A549 (cell line): ENCODE measurements around the gene AIP. TPM values are rescaled to one million over a fixed set of nuclear protein-coding genes. Genes with fewer than 3 reads are reported as not detected.

Source experiments
- ATAC-seq, 2 experiments: fragments of 200-7000 bp in 1 of 2; fragments of >200 bp in 1 of 2; cut with Nextera tagmentation in 1 of 2; cut with Tn5 transposase in 1 of 2; 3 replicates each; pipeline versions ENCODE4 v1.8.0 to v1.9.1; 2018 to 2020; ENCODE audit warnings: mild to moderate bottlenecking in 1 of 2, moderate library complexity in 1 of 2
- CTCF ChIA-PET: fragments of 300-600 bp; sonication (Branson Sonifier 250); formaldehyde crosslinking; extraction: SDS; loops from one replicate; lab custom pipeline; 2021; ENCODE audit warnings: antibody characterized with exemption, inconsistent platforms; lab: Yijun Ruan, JAX
- POLR2A ChIA-PET: fragments of 350-600 bp; formaldehyde crosslinking; extraction: SDS; loops from one replicate; lab custom pipeline; 2021; ENCODE audit warnings: antibody characterized with exemption, inconsistent platforms; lab: Yijun Ruan, JAX
- DNase-seq, 2 experiments: peaks; one replicate each; pipeline versions ENCODE4 v3.0.0 to v3.0.0-alpha.2; 2011 to 2016; ENCODE audit warnings: low read depth in 1 of 2, low spot score in 1 of 2
- FAIRE-seq: peaks from 2 replicates; lab custom pipeline; 2011; peaks lifted over from hg19 to GRCh38; lab: Jason Lieb, UNC
- H3K27ac ChIP-seq, 2 experiments: fragments of >200 bp; sonication (Bioruptor Twin); formaldehyde crosslinking; 3 replicates each; pipeline ENCODE4 v1.5.1; 2016 to 2017
- H3K4me1 ChIP-seq: fragments of >200 bp; sonication (Bioruptor Twin); formaldehyde crosslinking; 3 replicates; pipeline ENCODE4 v1.6.1; 2016
- H3K4me2 ChIP-seq: fragments of >200 bp; sonication (Bioruptor Twin); formaldehyde crosslinking; 3 replicates; pipeline ENCODE4 v1.6.1; 2016
- H3K4me3 ChIP-seq: fragments of >200 bp; sonication (Bioruptor Twin); formaldehyde crosslinking; 3 replicates; pipeline ENCODE4 v1.5.1; 2016
- H3K9me3 ChIP-seq: fragments of >200 bp; sonication (Bioruptor Twin); formaldehyde crosslinking; 3 replicates; pipeline ENCODE4 v1.6.1; 2016
- CBX2 ChIP-seq: fragments of 200-600 bp; sonication (generic); IDR thresholded peaks from 2 replicates; pipeline ENCODE4 v1.6.1; 2016; ENCODE audit warnings: low read depth, mild to moderate bottlenecking, borderline replicate concordance
- CBX8 ChIP-seq: fragments of 200-600 bp; sonication (generic); IDR thresholded peaks from 2 replicates; pipeline ENCODE4 v1.6.1; 2016
- EHMT2 ChIP-seq: fragments of 200-600 bp; sonication (generic); IDR thresholded peaks from 2 replicates; pipeline ENCODE4 v1.6.1; 2016; ENCODE audit warnings: antibody characterized with exemption, low read depth, mild to moderate bottlenecking, moderate library complexity
- ESRRA ChIP-seq: fragments of 150-350 bp; IDR thresholded peaks from 2 replicates; pipeline ENCODE4 v1.6.1; 2014; ENCODE audit warnings: mild to moderate bottlenecking, low read length, borderline replicate concordance
- GATA3 ChIP-seq: IDR thresholded peaks from 2 replicates; pipeline ENCODE4 v1.6.1; 2012; ENCODE audit warnings: borderline replicate concordance
- HOXA7 ChIP-seq: fragments of 250-450 bp; sonication (Bioruptor Pico); IDR thresholded peaks from 2 replicates; pipeline ENCODE4 v1.5.0; 2020; ENCODE audit warnings: mild to moderate bottlenecking, moderate library complexity
- HOXB13 ChIP-seq: fragments of 250-450 bp; sonication (Bioruptor Pico); IDR thresholded peaks from 2 replicates; pipeline ENCODE4 v1.5.0; 2020; ENCODE audit warnings: low read depth, mild to moderate bottlenecking, moderate library complexity
- JUN ChIP-seq, 2 experiments: fragments of >200 bp; sonication (Bioruptor Twin); formaldehyde crosslinking; IDR thresholded peaks; 2 replicates in 1 of 2; 3 replicates in 1 of 2; pipeline ENCODE4 v1.6.1; 2016 to 2017
- KDM1A ChIP-seq: fragments of 200-600 bp; sonication (generic); IDR thresholded peaks from 2 replicates; pipeline ENCODE4 v1.6.1; 2016; ENCODE audit warnings: low read depth, mild to moderate bottlenecking
- MAZ ChIP-seq: fragments of 150-350 bp; IDR thresholded peaks from 2 replicates; pipeline ENCODE4 v1.6.1; 2014; ENCODE audit warnings: antibody characterized with exemption, low read depth, low read length, borderline replicate concordance
- NFE2L2 ChIP-seq: fragments of 150-350 bp; conservative IDR thresholded peaks from 2 replicates; pipeline ENCODE4 v1.6.1; 2014; ENCODE audit warnings: low read length
- NR3C1 ChIP-seq: fragments of >200 bp; sonication (Bioruptor Twin); formaldehyde crosslinking; IDR thresholded peaks from 3 replicates; pipeline ENCODE4 v1.6.1; 2017
- POLR2A ChIP-seq: IDR thresholded peaks from 2 replicates; pipeline ENCODE4 v1.6.1; 2012; ENCODE audit warnings: mild to moderate bottlenecking, low read length
- RARB ChIP-seq: fragments of 250-450 bp; sonication (Bioruptor Pico); IDR thresholded peaks from 2 replicates; pipeline ENCODE4 v1.8.0; 2021; ENCODE audit warnings: mild to moderate bottlenecking, moderate library complexity
- TFCP2L1 ChIP-seq: fragments of 250-450 bp; sonication (Bioruptor Pico); IDR thresholded peaks from 2 replicates; pipeline ENCODE4 v1.5.0; 2021; ENCODE audit warnings: mild to moderate bottlenecking
- TP53 ChIP-seq: fragments of 250-450 bp; sonication (Bioruptor Pico); IDR thresholded peaks from 2 replicates; pipeline ENCODE4 v1.5.0; 2021; ENCODE audit warnings: mild to moderate bottlenecking, moderate library complexity
- ZC3H11A ChIP-seq: fragments of 450-650 bp; IDR thresholded peaks from 2 replicates; pipeline ENCODE4 v1.6.1; 2014; ENCODE audit warnings: antibody characterized with exemption, mild to moderate bottlenecking
- WGBS: methylation state at CpG from one replicate; pipeline ENCODE4 v1.1.6; 2017; ENCODE audit errors: missing lambda C conversion rate; 5-methylcytosine and 5-hydroxymethylcytosine counted together
- polyA plus RNA-seq, 4 experiments: library from polyadenylated mRNA; depleted of rRNA in 3 of 4; stranded (reverse); fragments of >200 nt; fragmentation: RNase III in 1 of 4; extraction: RNeasy Plus Mini Kit Qiagen cat#74134 plus additional on column Dnase treatment in 1 of 4; gene quantifications; 2 replicates in 3 of 4; 3 replicates in 1 of 4; pipeline ENCODE4 v1.2.3, GENCODE V29; 2011 to 2017
- TF ChIP-seq, protein P1 (sequence below): fragments of 200-600 bp; sonication (generic); IDR thresholded peaks from 2 replicates; pipeline ENCODE4 v1.6.1; 2016; ENCODE audit warnings: antibody characterized with exemption, mild to moderate bottlenecking, moderate library complexity
- TF ChIP-seq, protein P2 (sequence below): fragments of >200 bp; sonication (Bioruptor Twin); formaldehyde crosslinking; IDR thresholded peaks from 2 replicates; pipeline ENCODE4 v1.6.1; 2016
- TF ChIP-seq, protein P3 (sequence below): IDR thresholded peaks from 2 replicates; pipeline ENCODE4 v1.6.1; 2012
- TF ChIP-seq, protein P4 (sequence below): fragments of >200 bp; sonication (Bioruptor Twin); formaldehyde crosslinking; IDR thresholded peaks from 3 replicates; pipeline ENCODE4 v1.6.1; 2016

Gene AIP
- polyA plus RNA-seq, 2 of the 4 experiments (the other 2 are of a cell fraction) = 50.8 to 68.8 TPM

DNA sequence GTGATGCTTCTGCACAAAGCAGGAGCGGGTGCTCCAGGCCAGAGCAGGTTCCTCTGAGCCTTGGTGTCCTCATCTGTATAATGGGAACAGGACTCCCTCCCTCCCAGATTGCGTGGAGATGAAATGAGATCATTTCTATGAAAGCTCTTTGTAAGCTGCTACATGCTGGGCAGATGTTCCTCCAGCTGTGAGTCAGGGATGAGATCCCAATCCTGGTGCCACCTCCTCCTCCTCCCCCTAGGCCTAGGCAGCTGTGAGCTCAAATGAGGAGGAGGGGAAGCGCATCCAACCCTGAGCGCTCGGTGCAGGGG, 47.4 kb downstream of the AIP start:
- FAIRE-seq = no peak
- ATAC-seq = no peak
- TF ChIP-seq CBX8 = no peak
- no peaks in the 10 kb centered on the region for H3K4me1 ChIP-seq
- H3K4me3 ChIP-seq = no peak overlapping the region
- no peak overlapping the region for H3K27ac ChIP-seq
- peaks cover 32% of the 10 kb centered on the region for H3K9me3 ChIP-seq
- 83% methylated on average over 5 of the region's 5 CpGs for WGBS
- ChIA-PET CTCF (interaction anchor here (0.9 to 1.2 kb wide), 5 partner anchors 9 to 53 kb away, joined by 3 to 6 read pairs (median 3); partner anchors contain the start of gene GSTP1), POLR2A (interaction anchor here (0.6 kb wide), 1 partner anchor 20 kb away, joined by 3 read pairs; no protein-coding TSS in a partner anchor)
- H3K4me2 ChIP-seq = no peak overlapping the region
- DNase-seq = no peak

DNA sequence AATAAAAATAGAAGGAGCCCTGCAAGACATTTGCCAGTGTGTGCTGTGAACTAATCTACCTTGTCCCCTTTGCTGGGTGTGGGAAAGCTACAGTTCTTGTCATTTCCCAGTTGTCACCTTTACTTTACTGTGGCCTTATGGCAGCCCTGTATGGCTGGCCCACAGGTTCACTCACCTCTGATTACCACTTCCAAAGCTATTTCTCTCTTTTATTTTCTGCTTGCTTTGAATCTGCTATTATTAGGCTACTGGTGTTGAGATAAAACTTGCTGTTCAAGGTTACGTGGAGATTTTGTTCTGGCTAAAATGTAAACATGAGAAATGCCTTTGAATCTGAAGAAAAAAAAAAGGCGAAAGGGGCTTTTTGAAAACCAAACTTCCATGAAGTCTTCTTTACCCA, 50.1 kb downstream of the AIP start:
- ChIA-PET POLR2A (no interaction called here), CTCF (no interaction called here)
- FAIRE-seq = no peak
- ATAC-seq = no peak
- Histone ChIP-seq H3K9me3 (peaks cover 44% of the 10 kb centered on the region), H3K4me1 (no peaks in the 10 kb centered on the region), H3K4me2 (no peak overlapping the region), H3K27ac (no peak overlapping the region)
- WGBS = 63% methylated on average over 2 of the region's 2 CpGs
- DNase-seq = no peak
- no peak for TF ChIP-seq HOXA7 (CRISPR knock-in tag)
- TF ChIP-seq ZC3H11A = no peak
- TF ChIP-seq, protein P1, sequence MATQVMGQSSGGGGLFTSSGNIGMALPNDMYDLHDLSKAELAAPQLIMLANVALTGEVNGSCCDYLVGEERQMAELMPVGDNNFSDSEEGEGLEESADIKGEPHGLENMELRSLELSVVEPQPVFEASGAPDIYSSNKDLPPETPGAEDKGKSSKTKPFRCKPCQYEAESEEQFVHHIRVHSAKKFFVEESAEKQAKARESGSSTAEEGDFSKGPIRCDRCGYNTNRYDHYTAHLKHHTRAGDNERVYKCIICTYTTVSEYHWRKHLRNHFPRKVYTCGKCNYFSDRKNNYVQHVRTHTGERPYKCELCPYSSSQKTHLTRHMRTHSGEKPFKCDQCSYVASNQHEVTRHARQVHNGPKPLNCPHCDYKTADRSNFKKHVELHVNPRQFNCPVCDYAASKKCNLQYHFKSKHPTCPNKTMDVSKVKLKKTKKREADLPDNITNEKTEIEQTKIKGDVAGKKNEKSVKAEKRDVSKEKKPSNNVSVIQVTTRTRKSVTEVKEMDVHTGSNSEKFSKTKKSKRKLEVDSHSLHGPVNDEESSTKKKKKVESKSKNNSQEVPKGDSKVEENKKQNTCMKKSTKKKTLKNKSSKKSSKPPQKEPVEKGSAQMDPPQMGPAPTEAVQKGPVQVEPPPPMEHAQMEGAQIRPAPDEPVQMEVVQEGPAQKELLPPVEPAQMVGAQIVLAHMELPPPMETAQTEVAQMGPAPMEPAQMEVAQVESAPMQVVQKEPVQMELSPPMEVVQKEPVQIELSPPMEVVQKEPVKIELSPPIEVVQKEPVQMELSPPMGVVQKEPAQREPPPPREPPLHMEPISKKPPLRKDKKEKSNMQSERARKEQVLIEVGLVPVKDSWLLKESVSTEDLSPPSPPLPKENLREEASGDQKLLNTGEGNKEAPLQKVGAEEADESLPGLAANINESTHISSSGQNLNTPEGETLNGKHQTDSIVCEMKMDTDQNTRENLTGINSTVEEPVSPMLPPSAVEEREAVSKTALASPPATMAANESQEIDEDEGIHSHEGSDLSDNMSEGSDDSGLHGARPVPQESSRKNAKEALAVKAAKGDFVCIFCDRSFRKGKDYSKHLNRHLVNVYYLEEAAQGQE = no peak
- TF ChIP-seq RARB (CRISPR knock-in tag) = no peak
- no peak for TF ChIP-seq NFE2L2
- TF ChIP-seq CBX2 = no peak
- TF ChIP-seq KDM1A = no peak
- TF ChIP-seq GATA3 = no peak
- TF ChIP-seq, protein P2, sequence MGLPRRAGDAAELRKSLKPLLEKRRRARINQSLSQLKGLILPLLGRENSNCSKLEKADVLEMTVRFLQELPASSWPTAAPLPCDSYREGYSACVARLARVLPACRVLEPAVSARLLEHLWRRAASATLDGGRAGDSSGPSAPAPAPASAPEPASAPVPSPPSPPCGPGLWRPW = no peak
- TF ChIP-seq, protein P3, sequence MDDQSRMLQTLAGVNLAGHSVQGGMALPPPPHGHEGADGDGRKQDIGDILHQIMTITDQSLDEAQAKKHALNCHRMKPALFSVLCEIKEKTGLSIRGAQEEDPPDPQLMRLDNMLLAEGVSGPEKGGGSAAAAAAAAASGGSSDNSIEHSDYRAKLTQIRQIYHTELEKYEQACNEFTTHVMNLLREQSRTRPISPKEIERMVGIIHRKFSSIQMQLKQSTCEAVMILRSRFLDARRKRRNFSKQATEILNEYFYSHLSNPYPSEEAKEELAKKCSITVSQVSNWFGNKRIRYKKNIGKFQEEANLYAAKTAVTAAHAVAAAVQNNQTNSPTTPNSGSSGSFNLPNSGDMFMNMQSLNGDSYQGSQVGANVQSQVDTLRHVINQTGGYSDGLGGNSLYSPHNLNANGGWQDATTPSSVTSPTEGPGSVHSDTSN = no peak
- no peak for TF ChIP-seq POLR2A
- TF ChIP-seq ESRRA = no peak
- no peak for TF ChIP-seq TFCP2L1 (CRISPR knock-in tag)
- no peak for TF ChIP-seq MAZ
- TF ChIP-seq NR3C1 = no peak
- TF ChIP-seq, protein P4, sequence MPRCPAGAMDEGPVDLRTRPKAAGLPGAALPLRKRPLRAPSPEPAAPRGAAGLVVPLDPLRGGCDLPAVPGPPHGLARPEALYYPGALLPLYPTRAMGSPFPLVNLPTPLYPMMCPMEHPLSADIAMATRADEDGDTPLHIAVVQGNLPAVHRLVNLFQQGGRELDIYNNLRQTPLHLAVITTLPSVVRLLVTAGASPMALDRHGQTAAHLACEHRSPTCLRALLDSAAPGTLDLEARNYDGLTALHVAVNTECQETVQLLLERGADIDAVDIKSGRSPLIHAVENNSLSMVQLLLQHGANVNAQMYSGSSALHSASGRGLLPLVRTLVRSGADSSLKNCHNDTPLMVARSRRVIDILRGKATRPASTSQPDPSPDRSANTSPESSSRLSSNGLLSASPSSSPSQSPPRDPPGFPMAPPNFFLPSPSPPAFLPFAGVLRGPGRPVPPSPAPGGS = no peak
- TF ChIP-seq HOXB13 (CRISPR knock-in tag) = no peak
- no peak for TF ChIP-seq TP53 (CRISPR knock-in tag)
- no peak for TF ChIP-seq JUN (IDR thresholded peaks at IDR 0.05)
- no peak for TF ChIP-seq EHMT2
- TF ChIP-seq, all 56 proteins: peak for 0
- no peak overlapping the region for H3K4me3 ChIP-seq
